Thoracic aorta (tissue), 2 donors: ENCODE measurements around the gene DGKB. TPM values are rescaled to one million over a fixed set of nuclear protein-coding genes. Genes with fewer than 3 reads are reported as not detected.
A peak's percentile ranks its signal among the peaks of the same experiment; 100 is the strongest.

ENCODE experiments used
- ATAC-seq: fragments of 150-250 bp; one replicate; pipeline ENCODE4 v1.8.0; 2017; ENCODE audit warnings: low read depth; ENCODE audit not compliant: insufficient number of reproducible peaks, low FRiP score
- DNase-seq: peaks from one replicate; pipeline ENCODE4 v3.0.0-alpha.2; 2020; ENCODE audit warnings: low spot score
- H3K27ac ChIP-seq, 2 donors: fragments of 200-600 bp; sonication (generic); 1 replicate in 1 of 2; 2 replicates in 1 of 2; pipeline ENCODE4 v1.5.1; 2016; ENCODE audit warnings: mild to moderate bottlenecking in 2 of 2, moderate library complexity in 2 of 2
- H3K27me3 ChIP-seq: fragments of 200-600 bp; sonication (generic); replicated peaks from 2 replicates; pipeline ENCODE4 v1.6.0; 2016; ENCODE audit warnings: mild to moderate bottlenecking; ENCODE audit not compliant: insufficient read depth
- H3K36me3 ChIP-seq: fragments of 200-600 bp; sonication (generic); one replicate; pipeline ENCODE4 v1.5.1; 2016
- H3K4me1 ChIP-seq, 2 donors: fragments of 200-600 bp; sonication (generic); 1 replicate in 1 of 2; 2 replicates in 1 of 2; pipeline versions ENCODE4 v1.5.1 to v1.6.0; 2016; ENCODE audit warnings: low read depth in 2 of 2, mild to moderate bottlenecking in 1 of 2; ENCODE audit not compliant: control insufficient read depth in 1 of 2
- H3K4me3 ChIP-seq: fragments of 200-600 bp; sonication (generic); 2 replicates; pipeline ENCODE4 v1.5.1; 2016; ENCODE audit warnings: mild to moderate bottlenecking
- H3K9me3 ChIP-seq: fragments of 200-600 bp; sonication (generic); 2 replicates; pipeline ENCODE4 v1.5.1; 2016
- CTCF ChIP-seq: fragments of 200-600 bp; sonication (generic); IDR thresholded peaks from one replicate; pipeline ENCODE4 v1.5.1; 2019; ENCODE audit warnings: antibody characterized with exemption
- total RNA-seq, 2 donors: library from RNA; depleted of rRNA; stranded (reverse); fragments of >200 nt; gene quantifications; one replicate each; pipeline versions ENCODE4 v1.1.0 to v1.2.3, GENCODE V29; 2016

The DGKB gene
- total RNA-seq, result under 1 TPM in 1 of 2 donors, not detected in 1; 0.56 TPM

- TF ChIP-seq CTCF, result no peak
- Histone ChIP-seq H3K9me3 (no peaks in the 10 kb centered on the region), H3K4me3 (peak within 1 kb of the TSS; percentile 34), H3K27me3 (no peaks in the 10 kb centered on the region), H3K27ac (no peak within 1 kb of the TSS), H3K36me3 (no peaks in the 10 kb centered on the region), H3K4me1 (peaks cover 0 to 6% of the 10 kb centered on the region in 2 donors)
- DNase-seq (no peak), ATAC-seq (peak; percentile 63)
Measured at GRCh38 chr7:14902589-14903067, at the start of gene DGKB. Gene DGKB, minus strand, starts transcription at chr7:14902751.

GRCh38 chr7:14950013-14950412 lies 47.5 kb upstream of the DGKB start:
- ATAC-seq (no peak), DNase-seq (no peak)
- H3K4me3 ChIP-seq, result no peak overlapping the region
- H3K9me3 ChIP-seq, result no peaks in the 10 kb centered on the region
- TF ChIP-seq CTCF, result no peak
- H3K4me1 ChIP-seq, result no peaks in the 10 kb centered on the region
- H3K27me3 ChIP-seq, result no peaks in the 10 kb centered on the region
- H3K27ac ChIP-seq, result no peak overlapping the region
- H3K36me3 ChIP-seq, result no peaks in the 10 kb centered on the region

GRCh38 chr7:14938181-14938580 lies 35.6 kb upstream of the DGKB start:
- H3K27me3 ChIP-seq, result no peaks in the 10 kb centered on the region
- H3K36me3 ChIP-seq, result no peaks in the 10 kb centered on the region
- DNase-seq (no peak), ATAC-seq (no peak)
- H3K4me3 ChIP-seq, result no peak overlapping the region
- no peaks in the 10 kb centered on the region for H3K9me3 ChIP-seq
- H3K27ac ChIP-seq, result no peak overlapping the region
- no peaks in the 10 kb centered on the region for H3K4me1 ChIP-seq
- TF ChIP-seq CTCF, result no peak

- DNase-seq (no peak), ATAC-seq (no peak)
- Histone ChIP-seq H3K4me1 (no peaks in the 10 kb centered on the region), H3K9me3 (no peaks in the 10 kb centered on the region), H3K27ac (no peak overlapping the region), H3K27me3 (no peaks in the 10 kb centered on the region), H3K4me3 (no peak overlapping the region), H3K36me3 (no peaks in the 10 kb centered on the region)
- TF ChIP-seq CTCF, result no peak
Measured at GRCh38 chr7:14937581-14937980, 35.0 kb upstream of the DGKB start.

GRCh38 chr7:14936554-14936953 lies 34.0 kb upstream of the DGKB start:
- Histone ChIP-seq H3K4me3 (no peak overlapping the region), H3K27ac (no peak overlapping the region), H3K4me1 (no peaks in the 10 kb centered on the region), H3K27me3 (no peaks in the 10 kb centered on the region), H3K36me3 (no peaks in the 10 kb centered on the region), H3K9me3 (no peaks in the 10 kb centered on the region)
- ATAC-seq, result no peak
- no peak for DNase-seq
- TF ChIP-seq CTCF, result no peak
